GM18861 (cell line): ENCODE measurements around the gene SLIT1.

ENCODE experiments used
- ATAC-seq: cut with Tn5 transposase; IDR thresholded peaks from one replicate; pipeline ENCODE4 v1.9.1; 2021; ENCODE audit not compliant: unreplicated experiment

SLIT1 gene

GRCh38 chr10:97203220-97203619, 17.5 kb upstream of the SLIT1 start:
- no peak for ATAC-seq

- ATAC-seq = peak; percentile 60
These were observed 14.9 kb upstream of the SLIT1 start for GRCh38 chr10:97200616-97201015.

- no peak for ATAC-seq
These were observed 13.4 kb upstream of the SLIT1 start for GRCh38 chr10:97199152-97199551.

GRCh38 chr10:97197030-97197500, 11.3 kb upstream of the SLIT1 start:
- no peak for ATAC-seq

- no peak for ATAC-seq
These were observed 10.7 kb upstream of the SLIT1 start for GRCh38 chr10:97196223-97197029.

- ATAC-seq = no peak
These were observed 10.0 kb upstream of the SLIT1 start for GRCh38 chr10:97195706-97196222.

GRCh38 chr10:97192952-97193435, 7.2 kb upstream of the SLIT1 start:
- ATAC-seq = no peak

GRCh38 chr10:97190450-97190849, 4.7 kb upstream of the SLIT1 start:
- ATAC-seq = no peak

GRCh38 chr10:97188261-97188711, 2.5 kb upstream of the SLIT1 start:
- no peak for ATAC-seq

GRCh38 chr10:97186911-97187310, 1.2 kb upstream of the SLIT1 start:
- ATAC-seq = no peak

GRCh38 chr10:97184971-97185325, 811 bp downstream of the SLIT1 start:
- no peak for ATAC-seq

- ATAC-seq = no peak
These were observed 2.4 kb downstream of the SLIT1 start for GRCh38 chr10:97183314-97183713.

GRCh38 chr10:97182288-97182990, 3.3 kb downstream of the SLIT1 start:
- ATAC-seq = no peak

GRCh38 chr10:97180986-97181385, 4.8 kb downstream of the SLIT1 start:
- no peak for ATAC-seq

- ATAC-seq = no peak
These were observed 5.4 kb downstream of the SLIT1 start for GRCh38 chr10:97180363-97180755.

GRCh38 chr10:97179731-97180362, 5.9 kb downstream of the SLIT1 start:
- ATAC-seq = no peak

GRCh38 chr10:97179311-97179710, 6.4 kb downstream of the SLIT1 start:
- no peak for ATAC-seq

GRCh38 chr10:97178074-97178473, 7.7 kb downstream of the SLIT1 start:
- ATAC-seq = no peak

GRCh38 chr10:97176226-97176625, 9.5 kb downstream of the SLIT1 start:
- ATAC-seq = no peak

- ATAC-seq = no peak
These were observed 10.2 kb downstream of the SLIT1 start for GRCh38 chr10:97175586-97175985.

GRCh38 chr10:97174941-97175340, 10.8 kb downstream of the SLIT1 start:
- no peak for ATAC-seq
